ENCODE measurements around the gene ATCAY. TPM values are rescaled to one million over a fixed set of nuclear protein-coding genes. Genes with fewer than 3 reads are reported as not detected.

The ATCAY gene
- total RNA-seq (2022; extraction: Qiagen RNA extraction; ENCODE audit: low read depth) = 0.05 to 0.12 TPM (median 0.11 TPM) in 4 of 5 replicates, not detected in the other

GRCh38 chr19:3880471-3881271 is at the start of gene ATCAY:
TSS of gene ATCAY (plus strand) at chr19:3880685. CDS start at chr19:3885768, 5,083 bp downstream.

GRCh38 chr19:3868770-3869456 is 11.6 kb upstream of the ATCAY start, which contains the start of gene ZFR2:
TSS of gene ZFR2 (minus strand) at chr19:3869038. CDS start at chr19:3869017, 21 bp downstream.

GRCh38 chr19:3932931-3933810 is 52.7 kb downstream of the ATCAY start, which contains the start of gene NMRK2:
TSS of gene NMRK2 (plus strand) at chr19:3933069. CDS start at chr19:3933672, 603 bp downstream.

GRCh38 chr19:3970808-3971598 is 90.5 kb downstream of the ATCAY start, which contains the start of gene DAPK3:
TSS of gene DAPK3 (minus strand) at chr19:3971099. CDS start at chr19:3969735, 1,364 bp downstream.

Other genes with a start within 250 kb of the ATCAY start
- gene PIP5K1C, start 180.2 kb upstream of the ATCAY start, total RNA-seq (2022; extraction: Qiagen RNA extraction; ENCODE audit: low read depth) = 9.1 to 13.8 TPM (median 12.0 TPM) in 5 replicates
- gene TJP3, start 172.3 kb upstream of the ATCAY start, total RNA-seq (2022; extraction: Qiagen RNA extraction; ENCODE audit: low read depth) = 0.19 to 0.96 TPM (median 0.74 TPM) in 5 replicates
- gene APBA3, start 119.0 kb upstream of the ATCAY start, total RNA-seq (2022; extraction: Qiagen RNA extraction; ENCODE audit: low read depth) = 11.8 to 15.4 TPM (median 12.4 TPM) in 5 replicates
- gene MRPL54, start 118.0 kb upstream of the ATCAY start, total RNA-seq (2022; extraction: Qiagen RNA extraction; ENCODE audit: low read depth) = 62.0 to 80.2 TPM (median 67.1 TPM) in 5 replicates
- not detected in 5 replicates for gene RAX2, start 108.5 kb upstream of the ATCAY start, total RNA-seq (2022; extraction: Qiagen RNA extraction; ENCODE audit: low read depth)
- gene MATK, start 94.3 kb upstream of the ATCAY start, total RNA-seq (2022; extraction: Qiagen RNA extraction; ENCODE audit: low read depth) = 1.1 to 2.1 TPM (median 1.7 TPM) in 5 replicates
- gene ZFR2, start 11.6 kb upstream of the ATCAY start, total RNA-seq (2022; extraction: Qiagen RNA extraction; ENCODE audit: low read depth) = 0.14 to 0.16 TPM in 2 of 5 replicates, not detected in the others
- gene NMRK2, start 52.4 kb downstream of the ATCAY start, total RNA-seq (2022; extraction: Qiagen RNA extraction; ENCODE audit: low read depth) = not detected in 5 replicates
- gene DAPK3, start 90.4 kb downstream of the ATCAY start, total RNA-seq (2022; extraction: Qiagen RNA extraction; ENCODE audit: low read depth) = 47.6 to 56.3 TPM (median 52.9 TPM) in 5 replicates
- gene EEF2, start 104.8 kb downstream of the ATCAY start, total RNA-seq (2022; extraction: Qiagen RNA extraction; ENCODE audit: low read depth) = 884 to 1,119 TPM (median 1,105 TPM) in 5 replicates
- gene PIAS4, start 127.1 kb downstream of the ATCAY start, total RNA-seq (2022; extraction: Qiagen RNA extraction; ENCODE audit: low read depth) = 12.2 to 19.1 TPM (median 16.8 TPM) in 5 replicates
- 12.3 to 20.4 TPM (median 17.9 TPM) in 5 replicates for gene ZBTB7A, start 186.2 kb downstream of the ATCAY start, total RNA-seq (2022; extraction: Qiagen RNA extraction; ENCODE audit: low read depth)
- 96.7 to 143 TPM (median 135 TPM) in 5 replicates for gene MAP2K2, start 243.4 kb downstream of the ATCAY start, total RNA-seq (2022; extraction: Qiagen RNA extraction; ENCODE audit: low read depth)